ENCODE results near the gene JADE3. TPM values are rescaled to one million over a fixed set of nuclear protein-coding genes. Genes with fewer than 3 reads are reported as not detected.

Gene JADE3
- total and polyA plus RNA-seq, 8 donors, result 0.58 to 9.0 (median 5.8) TPM

GRCh38 chrX:47091149-47091775 lies 179.0 kb downstream of the JADE3 start:
- Histone ChIP-seq H3K27me3 (peaks cover 0 to 3% (median 0%) of the 10 kb centered on the region in 3 donors), H3K9me3 (peaks cover 0 to 4% (median 2%) of the 10 kb centered on the region in 4 donors), H3K36me3 (no peaks in the 10 kb centered on the region), H3K4me1 (no peaks in the 10 kb centered on the region), H3K4me3 (no peak overlapping the region), H3K27ac (no peak overlapping the region)
- intact Hi-C loops (cut with DNase I; ENCODE audit: low total_unique reads), result no loop called here
- TF ChIP-seq POLR2A (IDR thresholded peaks at IDR 0.05) (no peak), POLR2AphosphoS5 (IDR thresholded peaks at IDR 0.05) (no peak), CTCF (IDR thresholded peaks at IDR 0.05) (no peak), EP300 (IDR thresholded peaks at IDR 0.05) (no peak)
- no peak for DNase-seq
- 39 to 54% (median 44%) methylated on average over 4 of the region's 4 CpGs for WGBS, 5 donors

GRCh38 chrX:47093248-47093647 lies 181.0 kb downstream of the JADE3 start:
- H3K27me3 ChIP-seq, result peaks cover 0 to 2% (median 0%) of the 10 kb centered on the region in 3 donors
- H3K9me3 ChIP-seq, result peaks cover 0 to 4% (median 2%) of the 10 kb centered on the region in 4 donors
- TF ChIP-seq CTCF (IDR thresholded peaks at IDR 0.05) (peak in 3 of 7 experiments; percentile 13 to 18 (median 13)), EP300 (IDR thresholded peaks at IDR 0.05) (no peak)
- intact Hi-C loops (cut with DNase I; ENCODE audit: low total_unique reads), result no loop called here
- H3K4me3 ChIP-seq, result no peak overlapping the region
- no peaks in the 10 kb centered on the region for H3K4me1 ChIP-seq
- DNase-seq, result peak in 1 of 2 donors; percentile 66
- WGBS, 5 donors, result 0 to 16% (median 3%) methylated on average over 1 of the region's 1 CpG
- no peak overlapping the region for H3K27ac ChIP-seq
- H3K36me3 ChIP-seq, result no peaks in the 10 kb centered on the region

GRCh38 chrX:47093860-47094259 lies 181.6 kb downstream of the JADE3 start:
- intact Hi-C loops (cut with DNase I; ENCODE audit: low total_unique reads), result no loop called here
- Histone ChIP-seq H3K36me3 (peaks cover 0 to 2% (median 0%) of the 10 kb centered on the region in 4 donors), H3K27ac (no peak overlapping the region), H3K27me3 (no peaks in the 10 kb centered on the region), H3K4me1 (no peaks in the 10 kb centered on the region), H3K4me3 (no peak overlapping the region), H3K9me3 (peaks cover 0 to 4% (median 2%) of the 10 kb centered on the region in 4 donors)
- WGBS, 5 donors, result 70 to 93% (median 87%) methylated on average over 11 of the region's 11 CpGs
- TF ChIP-seq CTCF (IDR thresholded peaks at IDR 0.05) (no peak), POLR2A (IDR thresholded peaks at IDR 0.05) (no peak)
- DNase-seq, result no peak

GRCh38 chrX:47097018-47097417 lies 184.8 kb downstream of the JADE3 start:
- H3K36me3 ChIP-seq, result peaks cover 0 to 12% (median 0%) of the 10 kb centered on the region in 4 donors
- H3K4me1 ChIP-seq, result no peaks in the 10 kb centered on the region
- H3K4me3 ChIP-seq, result no peak overlapping the region
- DNase-seq, result no peak
- no peak for TF ChIP-seq EP300 (IDR thresholded peaks at IDR 0.05)
- TF ChIP-seq CTCF (IDR thresholded peaks at IDR 0.05), result no peak
- peaks cover 0 to 11% (median 0%) of the 10 kb centered on the region in 3 donors for H3K27me3 ChIP-seq
- no peak overlapping the region for H3K27ac ChIP-seq
- intact Hi-C loops (cut with DNase I; ENCODE audit: low total_unique reads), result no loop called here
- H3K9me3 ChIP-seq, result peaks cover 0 to 13% (median 6%) of the 10 kb centered on the region in 4 donors
- 66 to 83% (median 70%) methylated on average over 4 of the region's 4 CpGs for WGBS, 5 donors

Data from stomach (tissue), 9 donors.